Naive thymus-derived CD4-positive, alpha-beta T cell (primary cell): ENCODE data around the gene BAD. TPM values are rescaled to one million over a fixed set of nuclear protein-coding genes. Genes with fewer than 3 reads are reported as not detected.

Source experiments
- ATAC-seq: fragments of 150-1000 bp; cut with Tn5 transposase; 2 replicates; pipeline ENCODE4 v1.10.0; 2021; ENCODE audit warnings: mild to moderate bottlenecking, moderate library complexity
- CTCF ChIA-PET: fragments of 350-600 bp; sonication (Branson Sonifier 250); formaldehyde crosslinking; loops from one replicate; lab custom pipeline; 2021; ENCODE audit warnings: antibody characterized with exemption; lab: Charles Lee
- POLR2A ChIA-PET: fragments of 350-600 bp; sonication (Branson Sonifier 250); formaldehyde crosslinking; loops from one replicate; lab custom pipeline; 2021; ENCODE audit warnings: antibody characterized with exemption, inconsistent platforms; lab: Charles Lee
- DNase-seq, 9 donors: peaks; one replicate each; pipeline versions ENCODE4 v3.0.0 to v3.0.0-alpha.2; 2020 to 2022; ENCODE audit warnings: mixed read lengths in 1 of 9
- H3K27ac ChIP-seq: one replicate; pipeline ENCODE4 v1.7.0; 2013; ENCODE audit warnings: mild to moderate bottlenecking, low read depth, low read length, moderate library complexity
- H3K27me3 ChIP-seq, 2 donors: one replicate each; pipeline ENCODE4 v1.7.0; 2013; ENCODE audit warnings: low read length in 2 of 2, mild to moderate bottlenecking in 2 of 2, moderate library complexity in 2 of 2; ENCODE audit not compliant: control insufficient read depth in 2 of 2, insufficient read depth in 2 of 2
- H3K36me3 ChIP-seq, 3 experiments: 1 replicate in 2 of 3; 2 replicates in 1 of 3; pipeline ENCODE4 v1.7.0; 2013; ENCODE audit warnings: low read length in 3 of 3, mild to moderate bottlenecking in 3 of 3, moderate library complexity in 1 of 3; ENCODE audit not compliant: insufficient read depth in 3 of 3, control insufficient read depth in 2 of 3
- H3K4me1 ChIP-seq, 2 donors: one replicate each; pipeline ENCODE4 v1.7.0; 2013; ENCODE audit warnings: low read length in 2 of 2, mild to moderate bottlenecking in 2 of 2, moderate library complexity in 1 of 2; ENCODE audit not compliant: control insufficient read depth in 2 of 2, insufficient read depth in 2 of 2
- H3K4me3 ChIP-seq: 2 replicates; pipeline ENCODE4 v1.7.0; 2013; ENCODE audit warnings: mild to moderate bottlenecking, low read length
- H3K9me3 ChIP-seq, 3 experiments: 1 replicate in 2 of 3; 2 replicates in 1 of 3; pipeline ENCODE4 v1.7.0; 2013; ENCODE audit warnings: low read length in 3 of 3; ENCODE audit not compliant: control insufficient read depth in 2 of 3
- H3K27ac Mint-ChIP-seq, 9 donors: one replicate each; pipeline ENCODE4 v1.8.0; 2020 to 2022; ENCODE audit warnings: mixed read lengths in 9 of 9, mild to moderate bottlenecking in 8 of 9, moderate library complexity in 5 of 9, inconsistent platforms in 2 of 9
- H3K27me3 Mint-ChIP-seq, 5 donors: one replicate each; pipeline ENCODE4 v1.8.0; 2021 to 2022; ENCODE audit warnings: mixed read lengths in 5 of 5, mild to moderate bottlenecking in 1 of 5
- H3K36me3 Mint-ChIP-seq, 5 donors: one replicate each; pipeline ENCODE4 v1.8.0; 2020 to 2022; ENCODE audit warnings: mixed read lengths in 5 of 5, mild to moderate bottlenecking in 3 of 5, inconsistent platforms in 1 of 5
- H3K4me1 Mint-ChIP-seq, 7 donors: one replicate each; pipeline ENCODE4 v1.8.0; 2020 to 2022; ENCODE audit warnings: mixed read lengths in 7 of 7, mild to moderate bottlenecking in 3 of 7, inconsistent platforms in 1 of 7
- H3K4me3 Mint-ChIP-seq, 10 donors: one replicate each; pipeline ENCODE4 v1.8.0; 2020 to 2022; ENCODE audit warnings: mild to moderate bottlenecking in 10 of 10, mixed read lengths in 10 of 10, moderate library complexity in 6 of 10, inconsistent platforms in 2 of 10
- H3K9me3 Mint-ChIP-seq, 11 donors: one replicate each; pipeline ENCODE4 v1.8.0; 2020 to 2022; ENCODE audit warnings: mixed read lengths in 11 of 11, mild to moderate bottlenecking in 4 of 11, inconsistent platforms in 1 of 11, moderate library complexity in 1 of 11
- intact Hi-C, 2 donors: fragments of 100-400 bp; cut with micrococcal nuclease; formaldehyde crosslinking; loops; one replicate each; pipeline ENCODE4 v1.15.1; 2023
- polyA plus RNA-seq, 2 donors: library from polyadenylated mRNA; unstranded; fragments of 300-500 nt; fragmentation: Illumina TruSeq; gene quantifications; one replicate each; pipeline ENCODE4 v1.2.3, GENCODE V29; 2021
- total RNA-seq, 6 experiments: library from RNA in 5 of 6; stranded (reverse) in 5 of 6; gene quantifications; 1 replicate in 5 of 6; 2 replicates in 1 of 6; pipeline ENCODE4 v1.2.3 and lab custom pipeline; 2021 to 2026

BAD gene
- total and polyA plus RNA-seq, 7 experiments from 2014 or later: 17.5 to 41.1 (median 25.9) TPM

GRCh38 chr11:64278576-64279190 is 5.8 kb downstream of the BAD start:
- Histone ChIP-seq H3K27ac (no peak overlapping the region), H3K9me3 (no peaks in the 10 kb centered on the region), H3K4me3 (no peak overlapping the region), H3K36me3 (peaks cover 0 to 26% (median 0%) of the 10 kb centered on the region in 3 experiments), H3K4me1 (peaks cover 1 to 6% of the 10 kb centered on the region in 2 donors), H3K27me3 (no peaks in the 10 kb centered on the region)
- DNase-seq (no peak), ATAC-seq (no peak)
- peaks cover 0 to 13% (median 8%) of the 10 kb centered on the region in 7 donors for H3K4me1 Mint-ChIP-seq
- H3K36me3 Mint-ChIP-seq: peaks cover 0 to 11% (median 5%) of the 10 kb centered on the region in 5 donors
- H3K9me3 Mint-ChIP-seq: peaks cover 0 to 2% (median 0%) of the 10 kb centered on the region in 11 donors
- peak overlapping the region in 1 of 10 donors; percentile 51 for H3K4me3 Mint-ChIP-seq
- H3K27ac Mint-ChIP-seq: no peak overlapping the region
- ChIA-PET POLR2A (interaction anchor here (7.1 kb wide), 1 partner anchor 7 kb away, joined by 104 read pairs; no protein-coding TSS in a partner anchor), CTCF (interaction anchor here (1.4 to 1.6 kb wide), 2 partner anchors 22 to 74 kb away, joined by 3 to 4 read pairs; partner anchors contain the start of gene CATSPERZ)
- intact Hi-C loops: no loop called here
- H3K27me3 Mint-ChIP-seq: no peaks in the 10 kb centered on the region

GRCh38 chr11:64276653-64277431 is 7.6 kb downstream of the BAD start:
- Histone ChIP-seq H3K9me3 (no peaks in the 10 kb centered on the region), H3K4me1 (no peaks in the 10 kb centered on the region), H3K36me3 (peaks cover 0 to 21% (median 0%) of the 10 kb centered on the region in 3 experiments), H3K27me3 (no peaks in the 10 kb centered on the region), H3K27ac (no peak overlapping the region), H3K4me3 (no peak overlapping the region)
- peaks cover 0 to 11% (median 5%) of the 10 kb centered on the region in 5 donors for H3K36me3 Mint-ChIP-seq
- CTCF ChIA-PET: interaction anchor here (1.4 to 1.5 kb wide), 2 partner anchors 24 to 72 kb away, joined by 3 read pairs; no protein-coding TSS in a partner anchor
- DNase-seq (no peak), ATAC-seq (no peak)
- intact Hi-C loops: no loop called here
- no peak overlapping the region for H3K27ac Mint-ChIP-seq
- no peaks in the 10 kb centered on the region for H3K27me3 Mint-ChIP-seq
- H3K9me3 Mint-ChIP-seq: peaks cover 0 to 3% (median 0%) of the 10 kb centered on the region in 11 donors
- POLR2A ChIA-PET: interaction anchor here (0.6 kb wide), 1 partner anchor 1679 kb away, joined by 3 read pairs; no protein-coding TSS in a partner anchor
- H3K4me3 Mint-ChIP-seq: no peak overlapping the region
- peaks cover 0 to 12% (median 5%) of the 10 kb centered on the region in 7 donors for H3K4me1 Mint-ChIP-seq

GRCh38 chr11:64275841-64276240 is 8.6 kb downstream of the BAD start:
- H3K9me3 ChIP-seq: no peaks in the 10 kb centered on the region
- no peaks in the 10 kb centered on the region for H3K27me3 Mint-ChIP-seq

GRCh38 chr11:64275031-64275800 is 9.2 kb downstream of the BAD start:
- H3K4me1 ChIP-seq: no peaks in the 10 kb centered on the region
- intact Hi-C loops: no loop called here
- ChIA-PET CTCF (interaction anchor here (1.5 kb wide), 1 partner anchor 25 kb away, joined by 3 read pairs; no protein-coding TSS in a partner anchor), POLR2A (interaction anchor here (1.0 kb wide), 1 partner anchor 9 kb away, joined by 3 read pairs; the partner anchor contains the start of gene BAD)
- Mint-ChIP-seq H3K36me3 (peaks cover 0 to 5% (median 5%) of the 10 kb centered on the region in 5 donors), H3K4me1 (peaks cover 0 to 15% (median 6%) of the 10 kb centered on the region in 7 donors), H3K4me3 (peak overlapping the region in 1 of 10 donors; percentile 56), H3K27ac (no peak overlapping the region), H3K9me3 (peaks cover 0 to 16% (median 0%) of the 10 kb centered on the region in 11 donors), H3K27me3 (no peaks in the 10 kb centered on the region)
- no peaks in the 10 kb centered on the region for H3K27me3 ChIP-seq
- H3K27ac ChIP-seq: no peak overlapping the region
- no peaks in the 10 kb centered on the region for H3K9me3 ChIP-seq
- H3K36me3 ChIP-seq: peaks cover 0 to 24% (median 0%) of the 10 kb centered on the region in 3 experiments
- no peak for DNase-seq
- no peak overlapping the region for H3K4me3 ChIP-seq
- ATAC-seq: no peak

More at GRCh38 chr11:64275841-64276240, 8.6 kb downstream of the BAD start:
- CTCF ChIA-PET: interaction anchor here (1.5 kb wide), 1 partner anchor 25 kb away, joined by 3 read pairs; no protein-coding TSS in a partner anchor
- no peak overlapping the region for H3K27ac ChIP-seq
- H3K36me3 ChIP-seq: peaks cover 0 to 24% (median 0%) of the 10 kb centered on the region in 3 experiments
- H3K4me1 Mint-ChIP-seq: peaks cover 0 to 12% (median 5%) of the 10 kb centered on the region in 7 donors
- H3K9me3 Mint-ChIP-seq: peaks cover 0 to 11% (median 0%) of the 10 kb centered on the region in 11 donors
- H3K4me3 ChIP-seq: no peak overlapping the region
- H3K27me3 ChIP-seq: no peaks in the 10 kb centered on the region
- H3K4me3 Mint-ChIP-seq: no peak overlapping the region
- intact Hi-C loops: no loop called here
- POLR2A ChIA-PET: no interaction called here
- no peak for DNase-seq
- H3K36me3 Mint-ChIP-seq: peaks cover 0 to 5% (median 5%) of the 10 kb centered on the region in 5 donors
- no peak overlapping the region for H3K27ac Mint-ChIP-seq
- no peaks in the 10 kb centered on the region for H3K4me1 ChIP-seq
- ATAC-seq: no peak

GRCh38 chr11:64269540-64270220 is 14.8 kb downstream of the BAD start:
- Mint-ChIP-seq H3K27ac (peak overlapping the region; percentile 94 to 99 (median 99)), H3K4me3 (peak overlapping the region; percentile 95 to 100 (median 98)), H3K27me3 (no peaks in the 10 kb centered on the region), H3K4me1 (peaks cover 8 to 29% (median 24%) of the 10 kb centered on the region in 7 donors), H3K36me3 (peaks cover 0 to 6% (median 0%) of the 10 kb centered on the region in 5 donors), H3K9me3 (peaks cover 0 to 15% (median 0%) of the 10 kb centered on the region in 11 donors)
- ATAC-seq: peak; percentile 82
- peak; percentile 89 to 98 (median 98) for DNase-seq
- Histone ChIP-seq H3K9me3 (no peaks in the 10 kb centered on the region), H3K27ac (peak overlapping the region; percentile 95), H3K27me3 (no peaks in the 10 kb centered on the region), H3K4me3 (peak overlapping the region; percentile 91), H3K36me3 (peaks cover 0 to 7% (median 0%) of the 10 kb centered on the region in 3 experiments), H3K4me1 (peaks cover 8 to 10% of the 10 kb centered on the region in 2 donors)
- intact Hi-C loops: loop anchor here (1.0 to 2.0 kb wide), 15 partner anchors 16 to 599 kb away; partner anchors contain the start of genes CCDC88B (in 2 of the 2), DNAJC4 (in 2 of the 2), ESRRA (in 2 of the 2) and FKBP2 (in 2 of the 2)
- ChIA-PET CTCF (interaction anchor here (0.5 to 5.8 kb wide), 9 partner anchors 12 to 64 kb away, joined by 3 to 66 read pairs (median 4); partner anchors contain the start of genes FERMT3, PLCB3, PRDX5 and TRMT112), POLR2A (interaction anchor here (0.6 to 7.0 kb wide), 19 partner anchors 13 to 1229 kb away, joined by 3 to 154 read pairs (median 5); partner anchors contain the start of genes BAD, CATSPERZ, CCDC88B and ESRRA)
